A673 (cell line): ENCODE data around the gene KRT23. TPM values are rescaled to one million over a fixed set of nuclear protein-coding genes. Genes with fewer than 3 reads are reported as not detected.
A peak's percentile ranks its signal among the peaks of the same experiment; 100 is the strongest.

Source experiments
- BruUV-seq: library from RNA; stranded (reverse); fragments of 400-500 nt; replicated peaks from 2 replicates; lab custom pipeline; 2021; lab: Mats Ljungman, UMichigan
- CTCF ChIA-PET: fragments of 300-600 bp; sonication (Branson Sonifier 250); formaldehyde crosslinking; loops from one replicate; lab custom pipeline; 2022; ENCODE audit warnings: antibody characterized with exemption; lab: Charles Lee
- POLR2A ChIA-PET: fragments of 300-600 bp; sonication (Branson Sonifier 250); formaldehyde crosslinking; loops from one replicate; lab custom pipeline; 2022; ENCODE audit warnings: antibody characterized with exemption; ENCODE audit not compliant: low non-redundant PET; lab: Charles Lee
- DNase-seq: peaks from one replicate; pipeline ENCODE4 v3.0.0-alpha.2; 2015; ENCODE audit warnings: low spot score
- H3K27ac ChIP-seq: fragments of 200-600 bp; sonication (generic); 2 replicates; pipeline ENCODE4 v1.5.1; 2016; ENCODE audit warnings: mixed run types, low read depth, mild to moderate bottlenecking, mixed read lengths, antibody characterized with exemption, low read length; ENCODE audit not compliant: poor library complexity, severe bottlenecking
- H3K27me3 ChIP-seq: fragments of 200-600 bp; sonication (generic); replicated peaks from 2 replicates; pipeline ENCODE4 v1.6.1; 2017; ENCODE audit warnings: mixed run types, low read depth, mild to moderate bottlenecking, mixed read lengths, antibody characterized with exemption, low read length; ENCODE audit not compliant: insufficient read depth, poor library complexity
- H3K36me3 ChIP-seq: fragments of 200-600 bp; sonication (generic); 2 replicates; pipeline ENCODE4 v1.6.1; 2016; ENCODE audit warnings: mixed run types, mild to moderate bottlenecking, mixed read lengths, antibody characterized with exemption, low read length; ENCODE audit not compliant: insufficient read depth, poor library complexity, severe bottlenecking
- H3K4me1 ChIP-seq: fragments of 200-600 bp; sonication (generic); 2 replicates; pipeline ENCODE4 v1.6.1; 2017; ENCODE audit warnings: mixed run types, mild to moderate bottlenecking, mixed read lengths, antibody characterized with exemption, low read length; ENCODE audit not compliant: insufficient read depth, poor library complexity, severe bottlenecking
- H3K4me3 ChIP-seq: fragments of 200-600 bp; sonication (generic); 2 replicates; pipeline ENCODE4 v1.5.1; 2016; ENCODE audit warnings: low read depth, mixed run types, mild to moderate bottlenecking, mixed read lengths, low read length; ENCODE audit not compliant: poor library complexity, severe bottlenecking
- H3K9me3 ChIP-seq: fragments of 200-600 bp; sonication (generic); 2 replicates; pipeline ENCODE4 v1.6.1; 2016; ENCODE audit warnings: mixed run types, low read depth, mild to moderate bottlenecking, mixed read lengths, antibody characterized with exemption, low read length; ENCODE audit not compliant: poor library complexity, severe bottlenecking
- EZH2 ChIP-seq: fragments of 200-600 bp; sonication (generic); IDR thresholded peaks from 2 replicates; pipeline ENCODE4 v1.6.1; 2017; ENCODE audit warnings: borderline replicate concordance, low read depth, mild to moderate bottlenecking, mixed read lengths, antibody characterized with exemption, low read length; ENCODE audit not compliant: poor library complexity, severe bottlenecking
- intact Hi-C: fragments of 100-400 bp; cut with micrococcal nuclease; formaldehyde crosslinking; loops from one replicate; pipeline ENCODE4 v1.10.0; 2022; ENCODE audit not compliant: unreplicated experiment
- total RNA-seq: library from RNA; stranded (reverse); gene quantifications from 2 replicates; pipeline ENCODE4 v1.2.3, GENCODE V29; 2021
- TF ChIP-seq, protein P1 (sequence below): fragments of 300-800, 200-600 bp; sonication (generic); conservative IDR thresholded peaks from 2 replicates; pipeline ENCODE4 v1.5.1; 2017; ENCODE audit warnings: low read depth, mild to moderate bottlenecking, antibody characterized with exemption, low read length, moderate library complexity, mixed read lengths

The KRT23 gene
- total RNA-seq, 1 experiment from 2014 or later = not detected

DNA sequence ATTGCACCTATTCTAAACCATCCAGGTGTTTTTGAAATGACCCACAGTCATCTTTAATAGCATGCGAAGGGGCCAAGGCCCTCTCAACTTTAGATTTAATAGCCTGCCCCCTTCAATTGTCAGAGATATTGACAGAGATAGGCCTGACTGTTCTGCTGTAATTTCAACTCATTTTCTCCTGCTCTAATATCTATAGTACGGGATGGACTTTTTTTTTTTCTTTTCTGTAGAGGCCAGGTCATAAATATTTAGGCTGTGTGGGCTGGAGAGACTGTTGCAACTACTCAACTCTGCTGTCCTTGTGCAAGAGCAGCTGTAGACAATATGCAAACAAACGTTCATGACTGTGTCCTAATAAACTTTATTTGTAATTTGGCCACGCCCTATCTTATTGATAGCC is 27.7 kb downstream of the KRT23 start:
- ChIA-PET POLR2A (interaction anchor here (0.6 kb wide), 1 partner anchor 578 kb away, joined by 4 read pairs; no protein-coding TSS in a partner anchor), CTCF (interaction anchor here (0.7 kb wide), 1 partner anchor 739 kb away, joined by 5 read pairs; no protein-coding TSS in a partner anchor)
- intact Hi-C loops = loop anchor here (2.0 to 5.0 kb wide), 6 partner anchors 52 to 753 kb away; no protein-coding TSS in a partner anchor
- peaks cover 32% of the 10 kb centered on the region for H3K4me1 ChIP-seq
- H3K36me3 ChIP-seq = no peaks in the 10 kb centered on the region
- H3K27me3 ChIP-seq = no peaks in the 10 kb centered on the region
- peak overlapping the region; percentile 87 for H3K27ac ChIP-seq
- no peaks in the 10 kb centered on the region for H3K9me3 ChIP-seq
- BruUV-seq = TSS peak; percentile 27
- no peak for TF ChIP-seq EZH2
- TF ChIP-seq, protein P1, sequence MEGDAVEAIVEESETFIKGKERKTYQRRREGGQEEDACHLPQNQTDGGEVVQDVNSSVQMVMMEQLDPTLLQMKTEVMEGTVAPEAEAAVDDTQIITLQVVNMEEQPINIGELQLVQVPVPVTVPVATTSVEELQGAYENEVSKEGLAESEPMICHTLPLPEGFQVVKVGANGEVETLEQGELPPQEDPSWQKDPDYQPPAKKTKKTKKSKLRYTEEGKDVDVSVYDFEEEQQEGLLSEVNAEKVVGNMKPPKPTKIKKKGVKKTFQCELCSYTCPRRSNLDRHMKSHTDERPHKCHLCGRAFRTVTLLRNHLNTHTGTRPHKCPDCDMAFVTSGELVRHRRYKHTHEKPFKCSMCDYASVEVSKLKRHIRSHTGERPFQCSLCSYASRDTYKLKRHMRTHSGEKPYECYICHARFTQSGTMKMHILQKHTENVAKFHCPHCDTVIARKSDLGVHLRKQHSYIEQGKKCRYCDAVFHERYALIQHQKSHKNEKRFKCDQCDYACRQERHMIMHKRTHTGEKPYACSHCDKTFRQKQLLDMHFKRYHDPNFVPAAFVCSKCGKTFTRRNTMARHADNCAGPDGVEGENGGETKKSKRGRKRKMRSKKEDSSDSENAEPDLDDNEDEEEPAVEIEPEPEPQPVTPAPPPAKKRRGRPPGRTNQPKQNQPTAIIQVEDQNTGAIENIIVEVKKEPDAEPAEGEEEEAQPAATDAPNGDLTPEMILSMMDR = no peak
- peak; percentile 44 for DNase-seq
- no peak overlapping the region for H3K4me3 ChIP-seq

DNA sequence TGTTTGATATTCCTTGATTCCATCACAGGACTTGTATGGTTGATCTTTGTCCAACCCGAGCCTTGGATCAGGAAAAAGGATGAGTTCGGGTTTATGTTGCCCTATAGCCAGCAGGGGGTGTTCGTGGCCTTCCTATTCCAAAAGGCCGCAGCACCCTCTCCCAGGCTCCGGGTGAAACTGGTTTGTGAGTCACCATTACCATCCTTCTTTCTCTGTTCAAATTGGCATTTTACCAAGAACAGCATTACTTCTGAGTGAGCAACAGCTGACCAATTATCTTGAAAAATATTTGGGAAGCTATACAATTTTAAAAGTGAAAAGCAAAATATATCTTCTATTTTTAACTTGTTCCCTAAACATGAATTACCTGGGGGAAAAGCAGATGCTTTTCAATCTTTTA is 28.1 kb downstream of the KRT23 start:
- no peaks in the 10 kb centered on the region for H3K36me3 ChIP-seq
- no peaks in the 10 kb centered on the region for H3K27me3 ChIP-seq
- CTCF ChIA-PET = interaction anchor here (0.7 kb wide), 1 partner anchor 739 kb away, joined by 5 read pairs; no protein-coding TSS in a partner anchor
- intact Hi-C loops = loop anchor here (2.0 to 5.0 kb wide), 5 partner anchors 52 to 753 kb away; no protein-coding TSS in a partner anchor
- POLR2A ChIA-PET = no interaction called here
- H3K27ac ChIP-seq = peak overlapping the region; percentile 87
- H3K4me3 ChIP-seq = no peak overlapping the region
- no TSS peak for BruUV-seq
- peak; percentile 93 for DNase-seq
- peaks cover 32% of the 10 kb centered on the region for H3K4me1 ChIP-seq
- TF ChIP-seq EZH2 = no peak
- TF ChIP-seq, protein P1 = peak; percentile 64
- H3K9me3 ChIP-seq = no peaks in the 10 kb centered on the region

DNA sequence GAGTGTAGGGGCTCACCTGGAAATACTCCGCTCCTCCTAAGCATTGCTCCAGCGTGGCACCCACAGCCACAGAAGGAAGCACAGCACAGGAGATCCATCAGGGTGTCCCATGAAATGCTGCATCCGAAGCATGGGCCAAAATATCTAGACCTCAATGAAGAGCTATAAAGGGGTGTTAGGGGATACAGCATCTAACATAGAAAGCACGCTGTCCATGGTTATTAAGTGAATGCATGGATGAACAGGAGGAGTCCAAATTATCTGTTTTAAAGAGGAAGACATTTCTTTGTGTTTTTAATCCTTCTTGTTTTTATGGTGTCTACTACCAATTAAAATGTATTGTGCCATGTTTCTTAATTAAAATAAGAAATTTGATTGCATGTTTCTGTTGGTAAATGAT is 30.8 kb downstream of the KRT23 start:
- Histone ChIP-seq H3K4me1 (peaks cover 36% of the 10 kb centered on the region), H3K27ac (peak overlapping the region; percentile 84), H3K4me3 (no peak overlapping the region), H3K27me3 (no peaks in the 10 kb centered on the region), H3K9me3 (no peaks in the 10 kb centered on the region), H3K36me3 (no peaks in the 10 kb centered on the region)
- TF ChIP-seq, protein P1 = no peak
- no peak for TF ChIP-seq EZH2
- ChIA-PET CTCF (interaction anchor here (0.7 to 1.2 kb wide), 2 partner anchors 241 to 590 kb away, joined by 3 to 9 read pairs; no protein-coding TSS in a partner anchor), POLR2A (interaction anchor here (1.1 kb wide), 1 partner anchor 241 kb away, joined by 5 read pairs; no protein-coding TSS in a partner anchor)
- intact Hi-C loops = loop anchor here (1.0 to 5.0 kb wide), 4 partner anchors 49 to 741 kb away; no protein-coding TSS in a partner anchor
- DNase-seq = no peak
- TSS peak; percentile 30 for BruUV-seq
